GM19455 (cell line): ENCODE measurements around the gene ORM2.

Experiments used
- ATAC-seq: cut with Tn5 transposase; IDR thresholded peaks from one replicate; pipeline ENCODE4 v1.9.1; 2021; ENCODE audit not compliant: unreplicated experiment

The ORM2 gene

GRCh38 chr9:114369216-114370130 is 39.8 kb downstream of the ORM2 start:
- no peak for ATAC-seq

DNA sequence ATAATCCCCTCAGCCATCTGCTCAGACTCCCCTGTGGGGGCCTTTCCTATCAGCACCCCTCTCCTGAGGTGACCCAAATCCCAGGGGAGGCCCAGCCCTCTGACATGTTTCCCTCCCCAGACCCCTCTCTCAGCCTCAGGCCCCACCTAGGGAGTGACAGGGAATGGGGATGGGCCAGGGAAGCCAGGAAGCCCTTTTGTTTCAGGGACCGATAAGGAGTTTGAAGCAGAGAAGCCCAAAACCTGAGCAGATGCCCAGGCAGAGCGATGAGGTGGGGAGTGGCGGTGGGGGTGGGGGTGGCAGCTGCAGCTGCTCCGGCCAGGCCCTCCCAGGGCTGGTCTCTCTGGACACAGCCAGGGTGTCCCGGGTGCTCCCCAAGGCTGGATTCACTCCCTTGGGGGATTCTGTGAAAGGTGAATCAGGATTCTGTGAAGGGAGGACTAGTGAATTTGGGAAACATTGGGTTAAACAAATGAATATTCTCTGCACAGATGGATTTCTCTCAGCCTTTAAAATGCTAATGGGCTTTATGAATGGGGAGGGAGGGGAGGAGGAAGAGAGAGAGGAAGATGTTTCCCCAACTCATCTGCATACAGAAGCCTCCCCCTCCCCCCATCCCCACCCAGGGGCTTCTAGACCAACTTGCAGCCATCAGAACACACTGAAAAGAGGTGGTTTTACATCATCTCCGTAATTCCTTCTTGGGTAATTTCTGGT is 40.7 kb downstream of the ORM2 start:
- no peak for ATAC-seq

DNA sequence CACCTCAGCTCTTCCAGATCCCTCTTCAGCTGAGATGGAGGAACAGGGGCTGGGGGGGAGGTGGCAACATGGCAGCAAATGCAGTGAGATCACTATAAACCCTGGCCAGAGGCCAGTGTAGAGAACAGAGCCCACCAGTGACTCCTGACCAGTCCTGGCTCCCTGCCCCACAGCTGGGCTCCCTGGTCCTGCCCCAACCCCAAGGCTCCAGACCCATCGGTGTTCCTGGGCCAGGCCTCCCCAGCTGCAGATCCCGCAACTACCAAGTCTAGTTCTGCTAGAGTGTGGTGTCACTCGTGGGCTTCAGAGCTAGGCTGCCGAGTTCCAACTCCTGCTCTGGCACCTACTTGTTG is 41.3 kb downstream of the ORM2 start:
- ATAC-seq = no peak

DNA sequence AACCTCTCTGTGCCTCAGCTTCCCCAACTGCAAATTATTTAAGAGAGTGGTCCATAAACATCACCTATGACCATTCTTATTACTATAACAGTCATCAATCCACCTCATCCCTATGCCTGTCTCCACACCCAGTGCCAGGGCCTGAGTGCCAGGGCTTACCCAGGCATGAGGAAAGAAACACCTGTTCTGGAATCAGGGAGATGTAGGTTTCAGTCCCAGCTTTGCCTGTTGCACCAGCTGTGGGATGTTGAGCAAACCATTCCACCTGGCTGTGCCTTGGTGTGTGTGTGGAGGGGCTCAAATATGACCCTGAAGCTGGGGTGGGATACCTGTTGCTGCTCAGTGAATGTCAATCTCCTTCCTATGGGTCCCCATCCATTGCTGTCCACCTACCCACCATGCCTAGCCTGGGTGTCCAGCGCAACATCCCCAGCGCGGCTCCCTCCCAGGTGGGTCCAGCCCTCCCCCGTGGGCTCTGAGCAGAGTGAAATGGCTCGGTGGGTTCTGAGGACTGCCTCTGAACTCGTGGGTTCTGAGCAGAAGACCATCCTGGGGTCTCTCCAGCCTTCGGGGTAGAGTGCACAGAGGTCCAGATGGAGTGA is 41.8 kb downstream of the ORM2 start:
- no peak for ATAC-seq

GRCh38 chr9:114371973-114372917 is 42.6 kb downstream of the ORM2 start:
- ATAC-seq = peak; percentile 31

DNA sequence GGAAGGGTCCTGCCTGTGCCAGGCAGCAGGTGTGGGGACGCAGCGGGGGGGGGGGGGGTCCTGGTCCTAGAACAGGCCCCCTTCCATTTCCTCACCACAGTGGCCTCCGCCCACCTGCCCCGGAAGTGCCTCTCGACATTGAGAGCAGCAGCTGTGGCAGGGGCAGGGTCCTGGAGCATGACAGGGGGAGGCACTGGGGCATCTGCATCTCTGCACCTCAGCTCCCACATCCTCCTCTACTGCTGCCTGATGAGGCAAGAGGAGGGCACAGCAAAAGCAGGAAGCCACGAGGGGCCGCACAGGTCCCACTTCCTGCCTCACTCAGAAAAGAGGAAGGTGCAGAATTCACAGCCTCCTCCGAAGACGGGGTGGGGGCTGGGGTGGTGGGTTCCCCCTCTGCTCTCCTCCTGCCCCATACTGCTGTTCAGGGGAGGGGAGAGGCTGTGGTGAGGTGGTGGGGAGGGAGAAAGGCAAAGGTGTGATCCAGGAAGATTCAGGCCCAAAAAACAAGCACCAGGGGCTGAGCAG is 43.3 kb downstream of the ORM2 start:
- peak; percentile 92 for ATAC-seq

- ATAC-seq = no peak
Measured at GRCh38 chr9:114373960-114374730, 44.5 kb downstream of the ORM2 start.

DNA sequence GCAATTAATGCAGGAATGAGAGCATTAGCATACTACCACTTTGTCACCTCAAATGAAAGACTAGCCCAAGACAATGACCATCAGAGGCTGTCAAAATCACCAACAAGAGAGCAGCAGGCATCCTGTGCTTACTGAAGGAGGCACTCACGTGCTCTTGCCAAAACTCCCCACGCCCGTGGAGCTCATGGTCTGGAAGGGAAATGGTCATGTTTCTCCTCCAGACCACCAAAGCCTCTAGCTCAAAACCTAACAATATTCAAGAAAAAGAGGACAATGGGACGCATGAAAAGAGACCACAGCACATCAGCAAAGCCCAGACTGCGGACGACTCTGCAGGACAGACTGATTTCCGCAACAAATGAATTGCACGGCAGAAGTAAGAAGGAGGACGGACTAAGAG is 45.3 kb downstream of the ORM2 start:
- no peak for ATAC-seq

GRCh38 chr9:114375386-114376175 is 45.9 kb downstream of the ORM2 start:
- no peak for ATAC-seq

GRCh38 chr9:114376586-114377445 is 47.1 kb downstream of the ORM2 start:
- ATAC-seq = no peak

DNA sequence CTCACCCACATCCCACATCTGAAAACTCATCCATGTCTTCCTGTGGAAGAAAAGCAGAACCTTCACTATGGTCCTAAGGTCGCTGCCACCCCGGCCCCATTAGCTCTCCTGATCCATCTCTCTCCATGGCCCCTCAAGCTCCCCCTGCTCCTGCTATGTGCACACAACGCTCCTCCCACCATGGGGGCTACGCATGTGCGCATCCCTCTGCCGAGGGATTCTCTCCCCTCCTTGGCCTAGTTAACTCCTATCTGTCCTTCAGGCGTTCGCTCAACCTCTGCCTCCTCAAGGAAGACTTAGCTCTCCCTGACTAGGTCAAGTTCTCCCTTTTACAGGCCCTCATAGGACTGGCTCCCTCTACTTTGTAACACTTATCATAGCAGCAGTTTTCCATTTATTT is 48.3 kb downstream of the ORM2 start:
- ATAC-seq = no peak

DNA sequence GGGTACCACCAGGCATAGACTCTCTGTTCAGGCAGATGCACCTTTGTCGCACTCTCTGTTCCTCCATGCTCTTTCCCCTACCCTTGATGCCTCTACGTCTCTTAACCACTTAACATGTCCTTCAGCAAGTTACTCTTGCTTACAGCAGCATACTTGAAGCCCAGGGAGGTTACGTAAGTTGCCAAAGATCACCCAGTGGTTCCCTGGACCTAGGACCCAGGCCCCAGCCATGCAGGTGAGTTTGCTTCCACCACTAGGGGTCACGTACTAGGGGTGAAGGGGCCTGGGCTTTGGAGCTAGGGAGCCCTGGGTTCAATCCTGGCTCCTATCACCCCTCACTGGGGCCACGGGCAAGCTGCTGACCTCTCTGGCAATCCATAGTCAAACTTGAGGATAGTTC is 49.2 kb downstream of the ORM2 start:
- ATAC-seq = no peak
